GM12878 (cell line): ENCODE data around the gene MOXD1. TPM values are rescaled to one million over a fixed set of nuclear protein-coding genes. Genes with fewer than 3 reads are reported as not detected.

ENCODE experiments used
- ATAC-seq: fragments of 200-7000 bp; cut with Tn5 transposase; 3 replicates; pipeline ENCODE4 v1.9.1; 2020; ENCODE audit warnings: mild to moderate bottlenecking, moderate library complexity
- BruUV-seq: library from RNA; stranded (reverse); fragments of 400-500 nt; replicated peaks from 2 replicates; lab custom pipeline; 2021; lab: Mats Ljungman, UMichigan
- CTCF ChIA-PET: fragments of 300-600 bp; sonication (Branson Sonifier 250); formaldehyde crosslinking; extraction: SDS; loops from one replicate; lab custom pipeline; 2021; ENCODE audit warnings: inconsistent platforms; lab: Yijun Ruan, JAX
- POLR2A ChIA-PET: fragments of 350-600 bp; formaldehyde crosslinking; extraction: SDS; loops from one replicate; lab custom pipeline; 2021; ENCODE audit warnings: inconsistent platforms; lab: Charles Lee
- RAD21 ChIA-PET: fragments of 300-600 bp; sonication (Branson Sonifier 250); formaldehyde crosslinking; loops from one replicate; lab custom pipeline; 2023; ENCODE audit warnings: antibody characterized with exemption; ENCODE audit not compliant: unreplicated experiment; lab: Charles Lee
- SMC1A ChIA-PET: fragments of 300-600 bp; sonication (Branson Sonifier 250); formaldehyde crosslinking; loops from one replicate; lab custom pipeline; 2023; ENCODE audit not compliant: unreplicated experiment, uncharacterized antibody; lab: Charles Lee
- DNase-seq: peaks from one replicate; pipeline ENCODE4 v3.0.0-alpha.2; 2011; ENCODE audit warnings: low read depth, low spot score
- FAIRE-seq: peaks from 3 replicates; lab custom pipeline; 2011; peaks lifted over from hg19 to GRCh38; lab: Jason Lieb, UNC
- H2AFZ ChIP-seq: 2 replicates; pipeline ENCODE4 v1.6.0; 2011; ENCODE audit warnings: low read depth, low read length, control low read depth; ENCODE audit not compliant: control insufficient read depth
- H3K27ac ChIP-seq: 2 replicates; pipeline ENCODE4 v1.5.1; 2011; ENCODE audit warnings: control low read depth; ENCODE audit not compliant: control insufficient read depth, insufficient read depth
- H3K27me3 ChIP-seq, 2 experiments: replicated peaks in 1 of 2; 2 replicates each; pipeline versions ENCODE4 v1.6.0 to v1.6.1; 2011; ENCODE audit warnings: low read length in 1 of 2; ENCODE audit not compliant: control insufficient read depth in 2 of 2, insufficient read depth in 2 of 2
- H3K36me3 ChIP-seq, 2 experiments: 2 replicates each; pipeline ENCODE4 v1.5.1; 2011; ENCODE audit warnings: low read length in 1 of 2; ENCODE audit not compliant: control insufficient read depth in 2 of 2, insufficient read depth in 2 of 2
- H3K4me1 ChIP-seq: 2 replicates; pipeline ENCODE4 v1.6.1; 2011; ENCODE audit warnings: mild to moderate bottlenecking, low read length, moderate library complexity, mixed read lengths; ENCODE audit not compliant: control insufficient read depth, insufficient read depth
- H3K4me2 ChIP-seq: 2 replicates; pipeline ENCODE4 v1.6.0; 2011; ENCODE audit warnings: control low read depth; ENCODE audit not compliant: control insufficient read depth, insufficient read depth
- H3K4me3 ChIP-seq: fragments of 200-600 bp; sonication (generic); 2 replicates; pipeline ENCODE4 v1.5.1; 2016
- H3K79me2 ChIP-seq: 2 replicates; pipeline ENCODE4 v1.6.0; 2011; ENCODE audit warnings: low read length; ENCODE audit not compliant: control insufficient read depth, insufficient read depth
- H3K9ac ChIP-seq: 2 replicates; pipeline ENCODE4 v1.8.0; 2011; ENCODE audit warnings: low read length, control low read depth, mixed read lengths; ENCODE audit not compliant: control insufficient read depth, insufficient read depth
- H3K9me3 ChIP-seq: replicated peaks from 3 replicates; pipeline ENCODE4 v1.5.1; 2011; ENCODE audit warnings: mild to moderate bottlenecking, low read length; ENCODE audit not compliant: control insufficient read depth, insufficient read depth
- H4K20me1 ChIP-seq: 2 replicates; pipeline ENCODE4 v1.6.0; 2011; ENCODE audit not compliant: control insufficient read depth, insufficient read depth
- CEBPB ChIP-seq, 2 experiments: fragments of 150-350 bp in 1 of 2; IDR thresholded peaks; 2 replicates each; pipeline ENCODE4 v1.6.1; 2012 to 2014; ENCODE audit warnings: low read depth in 2 of 2, low read length in 2 of 2, borderline replicate concordance in 1 of 2, inconsistent platforms in 1 of 2
- CHD4 ChIP-seq: fragments of 200-600 bp; sonication (generic); IDR thresholded peaks from 2 replicates; pipeline ENCODE4 v1.6.1; 2016; ENCODE audit warnings: mild to moderate bottlenecking
- HDAC2 ChIP-seq: fragments of 200-600 bp; sonication (generic); IDR thresholded peaks from 2 replicates; pipeline ENCODE4 v1.6.1; 2017
- HDAC6 ChIP-seq: fragments of 200-600 bp; sonication (generic); IDR thresholded peaks from one replicate; pipeline ENCODE4 v1.8.0; 2017; ENCODE audit warnings: antibody characterized with exemption; ENCODE audit not compliant: unreplicated experiment
- LARP7 ChIP-seq: fragments of 450-650 bp; IDR thresholded peaks from 2 replicates; pipeline ENCODE4 v1.6.1; 2017; ENCODE audit warnings: mild to moderate bottlenecking
- MEF2B ChIP-seq: fragments of 450-650 bp; IDR thresholded peaks from 2 replicates; pipeline ENCODE4 v1.6.1; 2018; ENCODE audit warnings: mild to moderate bottlenecking, moderate library complexity; ENCODE audit not compliant: partially characterized antibody, poor library complexity, severe bottlenecking
- MXI1 ChIP-seq: fragments of 150-350 bp; IDR thresholded peaks from 2 replicates; pipeline ENCODE4 v1.6.1; 2011; ENCODE audit warnings: low read depth, mild to moderate bottlenecking, inconsistent platforms, low read length, improper control_type of control experiment
- MYB ChIP-seq: fragments of 150-350 bp; IDR thresholded peaks from 2 replicates; pipeline ENCODE4 v1.6.1; 2014; ENCODE audit warnings: mild to moderate bottlenecking, low read depth, low read length, borderline replicate concordance
- SMAD5 ChIP-seq: IDR thresholded peaks from 2 replicates; pipeline ENCODE4 v1.6.1; 2016; ENCODE audit warnings: antibody characterized with exemption, low read depth
- TARDBP ChIP-seq: IDR thresholded peaks from 2 replicates; pipeline ENCODE4 v1.6.1; 2016; ENCODE audit warnings: borderline replicate concordance
- WGBS: methylation state at CpG from one replicate; pipeline ENCODE4 v1.1.6; 2016; ENCODE audit warnings: low lambda C conversion rate; ENCODE audit not compliant: insufficient replicate concordance, insufficient coverage; ENCODE audit errors: missing lambda C conversion rate; 5-methylcytosine and 5-hydroxymethylcytosine counted together
- in situ Hi-C: fragments of 300-500 bp; cut with MboI; formaldehyde crosslinking; loops from 9 replicates; pipeline ENCODE4 v1.14.3; 2018; ENCODE audit warnings: mixed read lengths
- intact Hi-C: fragments of 100-400 bp; cut with micrococcal nuclease; formaldehyde crosslinking; loops from one replicate; pipeline ENCODE4 v1.14.2; 2022; ENCODE audit not compliant: unreplicated experiment
- polyA plus RNA-seq, 11 experiments: library from polyadenylated mRNA; depleted of rRNA in 4 of 11; unstranded in 6 of 11; stranded (reverse) in 5 of 11; fragments of >200 nt; fragmentation: Nextera tagmentation in 4 of 11; fragmentation: Illumina TruSeq in 1 of 11; extraction: Ambion mirVana in 4 of 11; extraction: Trizol in 1 of 11; gene quantifications; 1 replicate in 1 of 11; 2 replicates in 10 of 11; pipeline versions ENCODE4 v1.2.1 to v1.2.3, GENCODE V29; 2011 to 2016; ENCODE audit warnings: inconsistent platforms in 2 of 11, missing spikeins in 2 of 11, low read depth in 1 of 11
- total RNA-seq, 4 experiments: library from RNA; depleted of rRNA in 3 of 4; stranded (reverse); fragments of >200 nt in 3 of 4; fragmentation: Illumina TruSeq in 1 of 4; extraction: Trizol in 1 of 4; gene quantifications; 2 replicates each; pipeline versions ENCODE4 v1.2.1 to v1.2.3, GENCODE V29; 2013 to 2021
- TF ChIP-seq, protein P1 (sequence below): IDR thresholded peaks from 2 replicates; pipeline ENCODE4 v1.6.1; 2011; ENCODE audit warnings: low read depth, mild to moderate bottlenecking, low read length, moderate library complexity, borderline replicate concordance; ENCODE audit errors: extremely low read depth
- TF ChIP-seq, protein P2 (sequence below): IDR thresholded peaks from 2 replicates; pipeline ENCODE4 v1.6.1; 2012; ENCODE audit warnings: improper control_type of control experiment, low read depth, low read length; ENCODE audit not compliant: insufficient replicate concordance
- TF ChIP-seq, protein P3 (sequence below): fragments of 450-650 bp; IDR thresholded peaks from 2 replicates; pipeline ENCODE4 v1.6.1; 2017; ENCODE audit warnings: mild to moderate bottlenecking

The MOXD1 gene
- total and polyA plus RNA-seq, 10 of the 15 experiments (the other 5 are each of a cell fraction or from before 2014, with no cell fraction given): 0.03 to 2.1 (median 0.64) TPM

DNA sequence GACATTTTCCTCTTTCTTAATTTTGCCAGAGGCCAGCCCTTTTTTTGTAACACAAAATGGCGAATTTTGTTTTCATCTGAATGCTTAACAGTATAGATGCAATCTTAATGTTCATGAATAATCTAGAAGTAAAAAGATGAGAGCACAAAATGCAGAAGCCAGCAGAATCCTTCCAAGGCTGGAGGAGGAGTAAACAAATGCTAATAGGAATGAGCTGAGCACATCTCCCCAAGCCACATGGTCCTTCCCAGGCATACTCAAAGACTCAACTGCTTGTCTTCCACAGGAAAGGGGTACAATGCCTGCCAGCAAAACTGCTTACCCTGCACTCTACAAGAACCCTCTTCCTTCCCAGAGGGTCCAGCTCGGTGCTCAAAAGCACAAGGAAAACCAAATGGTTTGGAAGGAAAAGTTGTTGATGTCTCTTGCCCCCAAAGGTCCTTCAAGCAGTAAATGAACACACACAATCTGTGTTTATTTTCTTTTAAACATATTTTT is 155.1 kb downstream of the MOXD1 start:
- H3K27ac ChIP-seq: no peak overlapping the region
- in situ Hi-C loops (no loop called here), intact Hi-C loops (no loop called here)
- BruUV-seq: no TSS peak
- no peaks in the 10 kb centered on the region for H3K79me2 ChIP-seq
- DNase-seq (no peak), FAIRE-seq (no peak), ATAC-seq (no peak)
- H4K20me1 ChIP-seq: no peaks in the 10 kb centered on the region
- no peaks in the 10 kb centered on the region for H3K4me1 ChIP-seq
- ChIA-PET CTCF (no interaction called here), POLR2A (no interaction called here), SMC1A (no interaction called here), RAD21 (no interaction called here)
- H3K4me2 ChIP-seq: no peak overlapping the region
- H3K36me3 ChIP-seq: no peaks in the 10 kb centered on the region
- no peak overlapping the region for H2AFZ ChIP-seq
- WGBS: 10% methylated on average over 2 of the region's 2 CpGs
- H3K9ac ChIP-seq: no peak overlapping the region
- TF ChIP-seq SMAD5: no peak
- TF ChIP-seq, protein P1, sequence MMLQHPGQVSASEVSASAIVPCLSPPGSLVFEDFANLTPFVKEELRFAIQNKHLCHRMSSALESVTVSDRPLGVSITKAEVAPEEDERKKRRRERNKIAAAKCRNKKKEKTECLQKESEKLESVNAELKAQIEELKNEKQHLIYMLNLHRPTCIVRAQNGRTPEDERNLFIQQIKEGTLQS: no peak
- TF ChIP-seq HDAC2: no peak
- no peak for TF ChIP-seq MXI1
- no peak for TF ChIP-seq HDAC6
- no peak for TF ChIP-seq MYB
- no peak for TF ChIP-seq CHD4
- TF ChIP-seq, protein P2, sequence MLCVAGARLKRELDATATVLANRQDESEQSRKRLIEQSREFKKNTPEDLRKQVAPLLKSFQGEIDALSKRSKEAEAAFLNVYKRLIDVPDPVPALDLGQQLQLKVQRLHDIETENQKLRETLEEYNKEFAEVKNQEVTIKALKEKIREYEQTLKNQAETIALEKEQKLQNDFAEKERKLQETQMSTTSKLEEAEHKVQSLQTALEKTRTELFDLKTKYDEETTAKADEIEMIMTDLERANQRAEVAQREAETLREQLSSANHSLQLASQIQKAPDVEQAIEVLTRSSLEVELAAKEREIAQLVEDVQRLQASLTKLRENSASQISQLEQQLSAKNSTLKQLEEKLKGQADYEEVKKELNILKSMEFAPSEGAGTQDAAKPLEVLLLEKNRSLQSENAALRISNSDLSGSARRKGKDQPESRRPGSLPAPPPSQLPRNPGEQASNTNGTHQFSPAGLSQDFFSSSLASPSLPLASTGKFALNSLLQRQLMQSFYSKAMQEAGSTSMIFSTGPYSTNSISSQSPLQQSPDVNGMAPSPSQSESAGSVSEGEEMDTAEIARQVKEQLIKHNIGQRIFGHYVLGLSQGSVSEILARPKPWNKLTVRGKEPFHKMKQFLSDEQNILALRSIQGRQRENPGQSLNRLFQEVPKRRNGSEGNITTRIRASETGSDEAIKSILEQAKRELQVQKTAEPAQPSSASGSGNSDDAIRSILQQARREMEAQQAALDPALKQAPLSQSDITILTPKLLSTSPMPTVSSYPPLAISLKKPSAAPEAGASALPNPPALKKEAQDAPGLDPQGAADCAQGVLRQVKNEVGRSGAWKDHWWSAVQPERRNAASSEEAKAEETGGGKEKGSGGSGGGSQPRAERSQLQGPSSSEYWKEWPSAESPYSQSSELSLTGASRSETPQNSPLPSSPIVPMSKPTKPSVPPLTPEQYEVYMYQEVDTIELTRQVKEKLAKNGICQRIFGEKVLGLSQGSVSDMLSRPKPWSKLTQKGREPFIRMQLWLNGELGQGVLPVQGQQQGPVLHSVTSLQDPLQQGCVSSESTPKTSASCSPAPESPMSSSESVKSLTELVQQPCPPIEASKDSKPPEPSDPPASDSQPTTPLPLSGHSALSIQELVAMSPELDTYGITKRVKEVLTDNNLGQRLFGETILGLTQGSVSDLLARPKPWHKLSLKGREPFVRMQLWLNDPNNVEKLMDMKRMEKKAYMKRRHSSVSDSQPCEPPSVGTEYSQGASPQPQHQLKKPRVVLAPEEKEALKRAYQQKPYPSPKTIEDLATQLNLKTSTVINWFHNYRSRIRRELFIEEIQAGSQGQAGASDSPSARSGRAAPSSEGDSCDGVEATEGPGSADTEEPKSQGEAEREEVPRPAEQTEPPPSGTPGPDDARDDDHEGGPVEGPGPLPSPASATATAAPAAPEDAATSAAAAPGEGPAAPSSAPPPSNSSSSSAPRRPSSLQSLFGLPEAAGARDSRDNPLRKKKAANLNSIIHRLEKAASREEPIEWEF: no peak
- no peak for TF ChIP-seq TARDBP
- TF ChIP-seq, protein P3, sequence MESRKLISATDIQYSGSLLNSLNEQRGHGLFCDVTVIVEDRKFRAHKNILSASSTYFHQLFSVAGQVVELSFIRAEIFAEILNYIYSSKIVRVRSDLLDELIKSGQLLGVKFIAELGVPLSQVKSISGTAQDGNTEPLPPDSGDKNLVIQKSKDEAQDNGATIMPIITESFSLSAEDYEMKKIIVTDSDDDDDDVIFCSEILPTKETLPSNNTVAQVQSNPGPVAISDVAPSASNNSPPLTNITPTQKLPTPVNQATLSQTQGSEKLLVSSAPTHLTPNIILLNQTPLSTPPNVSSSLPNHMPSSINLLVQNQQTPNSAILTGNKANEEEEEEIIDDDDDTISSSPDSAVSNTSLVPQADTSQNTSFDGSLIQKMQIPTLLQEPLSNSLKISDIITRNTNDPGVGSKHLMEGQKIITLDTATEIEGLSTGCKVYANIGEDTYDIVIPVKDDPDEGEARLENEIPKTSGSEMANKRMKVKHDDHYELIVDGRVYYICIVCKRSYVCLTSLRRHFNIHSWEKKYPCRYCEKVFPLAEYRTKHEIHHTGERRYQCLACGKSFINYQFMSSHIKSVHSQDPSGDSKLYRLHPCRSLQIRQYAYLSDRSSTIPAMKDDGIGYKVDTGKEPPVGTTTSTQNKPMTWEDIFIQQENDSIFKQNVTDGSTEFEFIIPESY: no peak
- no peak for TF ChIP-seq LARP7
- no peak for TF ChIP-seq CEBPB (IDR thresholded peaks at IDR 0.05; ENCODE audit: borderline replicate concordance in 1 of 2, low read depth in 2 of 2, low read length in 2 of 2)
- no peak for TF ChIP-seq MEF2B
- no peaks in the 10 kb centered on the region for H3K9me3 ChIP-seq
- peaks cover 0 to 2% of the 10 kb centered on the region in 2 experiments; a peak in 1 of 4 replicates for H3K27me3 ChIP-seq
- H3K4me3 ChIP-seq: no peak overlapping the region
